Activated CD8-positive, alpha-beta T cell treated with anti-CD3 and anti-CD28 coated beads for 36 hours (primary cell): ENCODE data around the gene PAPOLB. TPM values are rescaled to one million over a fixed set of nuclear protein-coding genes. Genes with fewer than 3 reads are reported as not detected.

Experiments
- ATAC-seq: fragments of 200-7000 bp; cut with Tn5 transposase; one replicate; pipeline ENCODE4 v1.10.0; 2021; ENCODE audit warnings: mild to moderate bottlenecking, moderate library complexity
- CTCF ChIA-PET: fragments of 350-600 bp; sonication (Branson Sonifier 250); formaldehyde crosslinking; loops from one replicate; lab custom pipeline; 2021; ENCODE audit warnings: antibody characterized with exemption; lab: Charles Lee
- POLR2A ChIA-PET: fragments of 350-600 bp; sonication (Branson Sonifier 250); formaldehyde crosslinking; loops from one replicate; lab custom pipeline; 2021; ENCODE audit warnings: antibody characterized with exemption; lab: Charles Lee
- DNase-seq: peaks from one replicate; pipeline ENCODE4 v3.0.0-alpha.2; 2020
- H3K27ac Mint-ChIP-seq: one replicate; pipeline ENCODE4 v1.8.0; 2021; ENCODE audit warnings: mild to moderate bottlenecking, mixed read lengths
- H3K27me3 Mint-ChIP-seq: one replicate; pipeline ENCODE4 v1.8.0; 2021; ENCODE audit warnings: mixed read lengths
- H3K36me3 Mint-ChIP-seq: one replicate; pipeline ENCODE4 v1.8.0; 2021; ENCODE audit warnings: low read depth, mixed read lengths
- H3K4me1 Mint-ChIP-seq: one replicate; pipeline ENCODE4 v1.8.0; 2021; ENCODE audit warnings: low read depth, mixed read lengths
- H3K4me3 Mint-ChIP-seq: one replicate; pipeline ENCODE4 v1.8.0; 2021; ENCODE audit warnings: mild to moderate bottlenecking, moderate library complexity, mixed read lengths
- H3K9me3 Mint-ChIP-seq: one replicate; pipeline ENCODE4 v1.8.0; 2021; ENCODE audit warnings: mixed read lengths
- CTCF ChIP-seq: fragments of 200-600 bp; IDR thresholded peaks from one replicate; pipeline ENCODE4 v1.8.0; 2022; ENCODE audit warnings: antibody characterized with exemption, mild to moderate bottlenecking
- intact Hi-C: fragments of 100-400 bp; cut with micrococcal nuclease; formaldehyde crosslinking; loops from one replicate; pipeline ENCODE4 v1.10.0; 2022
- total RNA-seq, 2 experiments: library from RNA; stranded (reverse); gene quantifications; one replicate each; pipeline ENCODE4 v1.2.3, GENCODE V29; 2021

PAPOLB gene
- total RNA-seq, 2 experiments from 2014 or later, result not detected

DNA sequence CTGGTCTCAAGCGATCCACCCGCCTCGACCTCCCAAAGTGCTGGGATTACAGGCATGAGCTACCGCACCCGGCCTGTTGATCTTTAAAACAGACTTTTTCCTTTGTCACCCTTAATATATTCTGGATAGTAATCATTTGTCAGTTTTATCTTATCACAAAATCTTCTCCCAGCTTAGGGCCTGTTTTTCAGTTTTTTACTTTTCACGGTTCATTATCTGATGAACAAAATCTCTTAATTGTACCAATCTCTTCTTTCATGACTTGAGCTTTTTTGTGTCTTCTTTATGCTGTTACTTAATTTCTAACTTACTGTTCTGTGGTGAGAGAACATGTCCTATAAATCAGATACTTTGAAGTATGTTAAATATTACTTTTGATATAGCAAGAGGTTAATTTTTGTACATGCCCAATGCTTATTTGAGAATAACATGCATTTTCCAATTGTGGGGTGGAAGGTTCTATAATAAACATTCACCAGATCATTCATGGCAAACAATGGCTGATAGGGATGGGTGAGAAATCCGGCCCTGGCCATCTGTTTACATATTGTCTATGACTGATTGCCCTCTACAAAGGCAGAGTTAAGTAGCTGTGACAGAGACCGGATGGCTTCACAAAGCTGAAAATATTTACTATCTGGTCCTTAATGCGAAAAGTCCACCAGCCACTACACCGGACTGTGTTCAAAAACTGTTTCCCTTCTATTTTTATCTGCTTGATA, 5.3 kb downstream of the PAPOLB start:
- intact Hi-C loops, result no loop called here
- Mint-ChIP-seq H3K9me3 (no peaks in the 10 kb centered on the region), H3K36me3 (no peaks in the 10 kb centered on the region), H3K27me3 (peaks cover 11% of the 10 kb centered on the region), H3K27ac (no peak overlapping the region), H3K4me1 (peaks cover 7% of the 10 kb centered on the region), H3K4me3 (no peak overlapping the region)
- ATAC-seq (no peak), DNase-seq (no peak)
- ChIA-PET CTCF (interaction anchor here (1.4 kb wide), 3 partner anchors 11 to 26 kb away, joined by 3 to 4 read pairs (median 3); no protein-coding TSS in a partner anchor), POLR2A (interaction anchor here (0.8 kb wide), 1 partner anchor 11 kb away, joined by 3 read pairs; no protein-coding TSS in a partner anchor)
- no peak for TF ChIP-seq CTCF

- peaks cover 4% of the 10 kb centered on the region for H3K9me3 Mint-ChIP-seq
- ATAC-seq, result no peak
- CTCF ChIA-PET, result interaction anchor here (1.4 kb wide), 2 partner anchors 25 to 28 kb away, joined by 3 read pairs; no protein-coding TSS in a partner anchor
- H3K27me3 Mint-ChIP-seq, result peaks cover 2% of the 10 kb centered on the region
- TF ChIP-seq CTCF, result no peak
- POLR2A ChIA-PET, result no interaction called here
- intact Hi-C loops, result no loop called here
- H3K27ac Mint-ChIP-seq, result no peak overlapping the region
- no peak overlapping the region for H3K4me3 Mint-ChIP-seq
- H3K36me3 Mint-ChIP-seq, result no peaks in the 10 kb centered on the region
- peaks cover 11% of the 10 kb centered on the region for H3K4me1 Mint-ChIP-seq
- DNase-seq, result no peak
Measured at GRCh38 chr7:4854916-4855315, 6.9 kb downstream of the PAPOLB start.

GRCh38 chr7:4851459-4852422, 10.1 kb downstream of the PAPOLB start:
- Mint-ChIP-seq H3K9me3 (peaks cover 4% of the 10 kb centered on the region), H3K27ac (no peak overlapping the region), H3K36me3 (no peaks in the 10 kb centered on the region), H3K27me3 (peaks cover 4% of the 10 kb centered on the region), H3K4me3 (no peak overlapping the region), H3K4me1 (peaks cover 11% of the 10 kb centered on the region)
- DNase-seq (peak; percentile 42), ATAC-seq (peak; percentile 94)
- ChIA-PET POLR2A (interaction anchor here (0.5 kb wide), 1 partner anchor 101 kb away, joined by 3 read pairs; no protein-coding TSS in a partner anchor), CTCF (interaction anchor here (2.0 kb wide), 1 partner anchor 22 kb away, joined by 4 read pairs; no protein-coding TSS in a partner anchor)
- no peak for TF ChIP-seq CTCF
- intact Hi-C loops, result no loop called here

- ChIA-PET POLR2A (no interaction called here), CTCF (interaction anchor here (2.0 to 2.7 kb wide), 2 partner anchors 20 to 33 kb away, joined by 4 to 18 read pairs; partner anchors contain the start of gene RADIL)
- Mint-ChIP-seq H3K36me3 (no peaks in the 10 kb centered on the region), H3K4me1 (peaks cover 11% of the 10 kb centered on the region), H3K27ac (no peak overlapping the region), H3K9me3 (peaks cover 4% of the 10 kb centered on the region), H3K27me3 (peaks cover 10% of the 10 kb centered on the region), H3K4me3 (no peak overlapping the region)
- no peak for TF ChIP-seq CTCF
- DNase-seq (no peak), ATAC-seq (no peak)
- intact Hi-C loops, result no loop called here
Measured at GRCh38 chr7:4850262-4850795, 11.5 kb downstream of the PAPOLB start.
